H1 (cell line): ENCODE data around the gene TRHDE. TPM values are rescaled to one million over a fixed set of nuclear protein-coding genes. Genes with fewer than 3 reads are reported as not detected.

ENCODE experiments used
- CHD7 ChIP-seq: fragments of 300-600 bp; sonication (generic); IDR thresholded peaks from 2 replicates; pipeline ENCODE4 v1.7.1; 2012; ENCODE audit warnings: low read length, moderate library complexity, mild to moderate bottlenecking, inconsistent platforms; ENCODE audit not compliant: insufficient replicate concordance
- E2F6 ChIP-seq: IDR thresholded peaks from 2 replicates; pipeline ENCODE4 v1.6.1; 2012; ENCODE audit warnings: inconsistent platforms
- SP2 ChIP-seq: IDR thresholded peaks from 2 replicates; pipeline ENCODE4 v1.6.1; 2012; ENCODE audit warnings: mild to moderate bottlenecking, low read length, inconsistent platforms
- USF2 ChIP-seq: IDR thresholded peaks from 2 replicates; pipeline ENCODE4 v1.6.1; 2011; ENCODE audit warnings: low read length, improper control_type of control experiment
- polyA plus RNA-seq, 7 experiments: library from polyadenylated mRNA; depleted of rRNA in 3 of 7; stranded (reverse) in 5 of 7; unstranded in 2 of 7; fragments of >200 nt in 5 of 7; fragments of 200-250 nt in 2 of 7; gene quantifications; 1 replicate in 5 of 7; 2 replicates in 1 of 7; 4 replicates in 1 of 7; pipeline versions ENCODE4 v1.2.1 to v1.2.3, GENCODE V29; 2011 to 2013; ENCODE audit warnings: missing spikeins in 2 of 7, mixed read lengths in 2 of 7
- total RNA-seq: library from RNA; stranded (reverse); fragmentation: NEBNext Ultra II Directional; extraction: Animal tissue kit (Norgen Biotek cat#: 25700); gene quantifications from 2 replicates; pipeline ENCODE4 v1.2.1, GENCODE V29; 2021

Gene TRHDE
- total and polyA plus RNA-seq, 2 of the 8 experiments (the other 6 are each of a cell fraction or from before 2014, with no cell fraction given), result 1.3 to 5.0 TPM

GRCh38 chr12:72716221-72716620 lies 444.1 kb downstream of the TRHDE start (continued):
- TF ChIP-seq CHD7 (no peak), SP2 (no peak), USF2 (no peak), E2F6 (no peak)
